Astrocyte (in vitro differentiated cells and primary cell): ENCODE measurements around the gene NPEPL1. TPM values are rescaled to one million over a fixed set of nuclear protein-coding genes. Genes with fewer than 3 reads are reported as not detected.

Experiments
- DNase-seq: peaks from one replicate; pipeline ENCODE4 v3.0.0-alpha.2; 2010; ENCODE audit warnings: low read depth
- FAIRE-seq: peaks from 2 replicates; lab custom pipeline; 2011; peaks lifted over from hg19 to GRCh38; lab: Jason Lieb, UNC
- H2AFZ ChIP-seq: 2 replicates; pipeline ENCODE4 v1.6.0; 2012; ENCODE audit warnings: low read depth, low read length, inconsistent platforms
- H3K27ac ChIP-seq: 2 replicates; pipeline ENCODE4 v1.5.1; 2011; ENCODE audit warnings: low read depth, low read length, inconsistent platforms
- H3K27me3 ChIP-seq: 2 replicates; pipeline ENCODE4 v1.6.0; 2011; ENCODE audit warnings: low read length, inconsistent platforms; ENCODE audit not compliant: insufficient read depth
- H3K36me3 ChIP-seq: 2 replicates; pipeline ENCODE4 v1.5.1; 2011; ENCODE audit warnings: low read length, inconsistent platforms; ENCODE audit not compliant: insufficient read depth
- H3K4me1 ChIP-seq: 2 replicates; pipeline ENCODE4 v1.5.1; 2011; ENCODE audit warnings: low read length, inconsistent platforms; ENCODE audit not compliant: insufficient read depth
- H3K4me2 ChIP-seq: 2 replicates; pipeline ENCODE4 v1.6.0; 2012; ENCODE audit warnings: low read length, inconsistent platforms
- H3K4me3 ChIP-seq: 2 replicates; pipeline ENCODE4 v1.5.1; 2011; ENCODE audit warnings: low read depth, mild to moderate bottlenecking, low read length, inconsistent platforms; ENCODE audit not compliant: insufficient read depth
- H3K79me2 ChIP-seq: 2 replicates; pipeline ENCODE4 v1.6.0; 2012; ENCODE audit warnings: mild to moderate bottlenecking, low read length, inconsistent platforms; ENCODE audit not compliant: insufficient read depth
- H3K9ac ChIP-seq: 2 replicates; pipeline ENCODE4 v1.6.0; 2012; ENCODE audit warnings: mild to moderate bottlenecking, low read length, inconsistent platforms
- H3K9me3 ChIP-seq: 2 replicates; pipeline ENCODE4 v1.5.1; 2012; ENCODE audit warnings: low read depth, mild to moderate bottlenecking, low read length, inconsistent platforms; ENCODE audit not compliant: insufficient read depth
- H4K20me1 ChIP-seq: 2 replicates; pipeline ENCODE4 v1.6.0; 2012; ENCODE audit warnings: low read length, inconsistent platforms; ENCODE audit not compliant: insufficient read depth
- H3K27ac Mint-ChIP-seq: one replicate; pipeline ENCODE4 v1.8.0; 2021; ENCODE audit warnings: mild to moderate bottlenecking, mixed read lengths; ENCODE audit not compliant: unreplicated experiment
- H3K27me3 Mint-ChIP-seq: one replicate; pipeline ENCODE4 v1.8.0; 2021; ENCODE audit warnings: low read depth, mixed read lengths; ENCODE audit not compliant: unreplicated experiment
- H3K36me3 Mint-ChIP-seq: one replicate; pipeline ENCODE4 v1.8.0; 2021; ENCODE audit warnings: low read depth, mixed read lengths; ENCODE audit not compliant: unreplicated experiment
- H3K4me1 Mint-ChIP-seq: one replicate; pipeline ENCODE4 v1.8.0; 2021; ENCODE audit warnings: low read depth, mixed read lengths; ENCODE audit not compliant: unreplicated experiment
- H3K4me3 Mint-ChIP-seq: one replicate; pipeline ENCODE4 v1.8.0; 2021; ENCODE audit warnings: mild to moderate bottlenecking, moderate library complexity, mixed read lengths; ENCODE audit not compliant: unreplicated experiment
- H3K9me3 Mint-ChIP-seq: one replicate; pipeline ENCODE4 v1.8.0; 2021; ENCODE audit warnings: mild to moderate bottlenecking, mixed read lengths; ENCODE audit not compliant: unreplicated experiment
- EZH2 ChIP-seq: IDR thresholded peaks from 2 replicates; pipeline ENCODE4 v1.6.1; 2012; ENCODE audit warnings: mild to moderate bottlenecking, low read length, inconsistent platforms; ENCODE audit not compliant: insufficient read depth
- total RNA-seq: library from RNA; stranded (reverse); gene quantifications from 2 replicates; pipeline ENCODE4 v1.2.1, GENCODE V29; 2021
- TF ChIP-seq, protein P1 (sequence below): IDR thresholded peaks from 2 replicates; pipeline ENCODE4 v1.5.1; 2011; ENCODE audit warnings: low read depth, mild to moderate bottlenecking, inconsistent platforms, low read length, moderate library complexity; ENCODE audit not compliant: insufficient read depth

Gene NPEPL1
- total RNA-seq, 1 donor from 2014 or later: 27.1 TPM

DNA sequence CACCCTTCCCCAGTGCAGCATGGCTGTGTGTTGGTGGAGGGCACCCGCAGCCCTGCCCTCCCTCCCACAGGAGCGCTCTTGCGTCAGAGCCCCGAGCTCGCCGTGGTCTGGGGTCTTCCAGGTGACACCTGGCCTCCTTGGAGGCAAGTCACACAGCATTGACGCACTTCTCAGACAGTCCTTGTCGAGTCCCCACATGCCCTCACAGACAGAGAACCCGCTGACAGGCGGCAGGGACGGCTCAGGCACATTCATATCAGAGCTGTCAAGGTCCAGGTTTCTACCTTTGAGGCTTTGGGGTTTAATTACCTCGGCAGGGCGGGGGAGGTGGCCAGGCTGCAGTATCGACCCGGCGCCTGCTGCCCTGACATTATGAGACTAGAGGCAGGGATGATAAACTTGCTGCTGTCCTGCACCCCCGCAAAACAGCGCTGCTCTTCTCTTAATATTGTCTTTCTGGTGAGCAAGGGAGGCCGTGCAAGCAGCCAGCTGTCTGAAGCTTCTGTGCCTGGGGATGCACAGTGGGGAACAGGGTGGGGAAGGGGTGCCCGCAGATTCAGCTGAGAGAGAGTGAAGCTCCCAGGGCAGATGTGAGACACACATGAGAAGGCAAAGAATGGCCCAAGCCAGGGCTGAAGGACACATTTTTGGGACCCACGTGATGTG is 4.7 kb downstream of the NPEPL1 start:
- H3K4me1 ChIP-seq: peaks cover 15% of the 10 kb centered on the region
- no peak overlapping the region for H3K4me3 ChIP-seq
- no peaks in the 10 kb centered on the region for H3K9me3 ChIP-seq
- no peak overlapping the region for H3K27ac Mint-ChIP-seq
- FAIRE-seq (no peak), DNase-seq (no peak)
- H3K4me1 Mint-ChIP-seq: peaks cover 5% of the 10 kb centered on the region
- peaks cover 5% of the 10 kb centered on the region for H3K36me3 ChIP-seq
- H3K4me2 ChIP-seq: no peak overlapping the region
- no peaks in the 10 kb centered on the region for H3K9me3 Mint-ChIP-seq
- H3K27me3 ChIP-seq: no peaks in the 10 kb centered on the region
- peaks cover 15% of the 10 kb centered on the region for H3K36me3 Mint-ChIP-seq
- H4K20me1 ChIP-seq: peaks cover 9% of the 10 kb centered on the region
- peaks cover 4% of the 10 kb centered on the region for H3K27me3 Mint-ChIP-seq
- TF ChIP-seq EZH2: no peak
- TF ChIP-seq, protein P1, sequence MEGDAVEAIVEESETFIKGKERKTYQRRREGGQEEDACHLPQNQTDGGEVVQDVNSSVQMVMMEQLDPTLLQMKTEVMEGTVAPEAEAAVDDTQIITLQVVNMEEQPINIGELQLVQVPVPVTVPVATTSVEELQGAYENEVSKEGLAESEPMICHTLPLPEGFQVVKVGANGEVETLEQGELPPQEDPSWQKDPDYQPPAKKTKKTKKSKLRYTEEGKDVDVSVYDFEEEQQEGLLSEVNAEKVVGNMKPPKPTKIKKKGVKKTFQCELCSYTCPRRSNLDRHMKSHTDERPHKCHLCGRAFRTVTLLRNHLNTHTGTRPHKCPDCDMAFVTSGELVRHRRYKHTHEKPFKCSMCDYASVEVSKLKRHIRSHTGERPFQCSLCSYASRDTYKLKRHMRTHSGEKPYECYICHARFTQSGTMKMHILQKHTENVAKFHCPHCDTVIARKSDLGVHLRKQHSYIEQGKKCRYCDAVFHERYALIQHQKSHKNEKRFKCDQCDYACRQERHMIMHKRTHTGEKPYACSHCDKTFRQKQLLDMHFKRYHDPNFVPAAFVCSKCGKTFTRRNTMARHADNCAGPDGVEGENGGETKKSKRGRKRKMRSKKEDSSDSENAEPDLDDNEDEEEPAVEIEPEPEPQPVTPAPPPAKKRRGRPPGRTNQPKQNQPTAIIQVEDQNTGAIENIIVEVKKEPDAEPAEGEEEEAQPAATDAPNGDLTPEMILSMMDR: no peak
- H2AFZ ChIP-seq: no peak overlapping the region
- no peak overlapping the region for H3K27ac ChIP-seq
- no peak overlapping the region for H3K9ac ChIP-seq
- no peak overlapping the region for H3K4me3 Mint-ChIP-seq
- H3K79me2 ChIP-seq: peaks cover 20% of the 10 kb centered on the region

DNA sequence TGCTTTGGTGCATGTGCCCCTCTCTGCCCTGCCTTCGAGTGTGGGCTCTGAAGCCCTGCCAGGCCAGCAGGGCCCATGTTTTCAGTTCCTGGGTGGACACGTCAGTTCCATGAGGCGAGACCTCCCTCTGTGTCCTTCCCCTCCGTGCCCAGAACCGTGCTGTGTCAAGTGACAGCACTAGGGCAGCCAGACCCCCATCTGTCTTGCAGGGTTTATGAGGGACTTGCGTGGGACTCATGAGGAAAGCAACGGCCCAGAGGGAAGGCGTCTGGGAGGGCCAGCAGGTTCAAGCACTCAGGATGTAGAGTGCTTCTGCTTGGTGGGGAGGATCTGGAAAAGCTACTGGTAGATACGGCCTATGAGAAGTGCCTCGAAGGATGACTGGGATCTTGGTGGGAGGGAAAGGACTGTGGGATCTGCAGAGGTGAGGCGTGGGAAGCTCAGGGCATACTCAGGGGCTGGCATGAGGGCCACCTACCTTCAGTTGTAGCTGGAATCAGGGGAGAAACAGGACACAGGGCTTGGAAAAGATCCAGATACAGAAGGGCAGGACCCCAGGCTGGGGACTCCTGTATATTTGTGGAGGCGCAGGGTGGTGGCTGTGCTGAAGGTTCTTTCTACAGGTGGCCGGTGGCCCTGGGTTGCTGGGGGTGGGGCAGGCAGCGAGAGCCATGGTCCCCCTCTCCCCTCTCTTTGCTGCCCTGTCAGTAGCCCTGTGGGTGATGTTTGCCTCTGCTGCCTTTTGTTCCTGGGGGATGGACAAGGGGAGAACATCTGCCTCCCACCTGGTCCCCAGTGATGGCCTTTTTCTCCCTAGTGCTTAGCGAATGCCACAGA is 5.5 kb downstream of the NPEPL1 start:
- DNase-seq: no peak
- Mint-ChIP-seq H3K4me1 (peaks cover 5% of the 10 kb centered on the region), H3K27ac (no peak overlapping the region), H3K36me3 (peaks cover 16% of the 10 kb centered on the region), H3K4me3 (no peak overlapping the region), H3K27me3 (peaks cover 4% of the 10 kb centered on the region), H3K9me3 (no peaks in the 10 kb centered on the region)
- peaks cover 12% of the 10 kb centered on the region for H3K36me3 ChIP-seq
- no peak overlapping the region for H3K4me2 ChIP-seq
- H4K20me1 ChIP-seq: peaks cover 9% of the 10 kb centered on the region
- H3K27me3 ChIP-seq: no peaks in the 10 kb centered on the region
- peaks cover 20% of the 10 kb centered on the region for H3K79me2 ChIP-seq
- peaks cover 14% of the 10 kb centered on the region for H3K4me1 ChIP-seq
- no peak overlapping the region for H3K4me3 ChIP-seq
- no peak overlapping the region for H3K9ac ChIP-seq
- no peak for TF ChIP-seq EZH2
- TF ChIP-seq, protein P1: no peak
- no peaks in the 10 kb centered on the region for H3K9me3 ChIP-seq
- no peak for FAIRE-seq
- H2AFZ ChIP-seq: no peak overlapping the region
- H3K27ac ChIP-seq: no peak overlapping the region
